Stimulated activated CD8-positive, alpha-beta memory T cell treated with anti-CD3 and anti-CD28 coated beads, Interleukin-15, amount 100 ng/mL, for 48 hours (primary cell): ENCODE measurements around the gene GIMAP8.
"Not testable (repeated sequence)": the region's sequence is repeated elsewhere in the genome, so short reads cannot be mapped to it uniquely, and the experiment has no call there.

ENCODE experiments used
- DNase-seq, 2 donors: peaks; one replicate each; pipeline ENCODE4 v3.0.0-alpha.2; 2020; ENCODE audit warnings: low read depth in 2 of 2

The GIMAP8 gene

GRCh38 chr7:150435390-150436073 lies 14.9 kb upstream of the GIMAP8 start:
- no peak for DNase-seq

- DNase-seq = no peak
Measured at GRCh38 chr7:150439967-150440366, 10.5 kb upstream of the GIMAP8 start.

- DNase-seq = no peak
Measured at GRCh38 chr7:150441524-150441923, 8.9 kb upstream of the GIMAP8 start.

GRCh38 chr7:150442811-150443210 lies 7.6 kb upstream of the GIMAP8 start:
- no peak for DNase-seq

GRCh38 chr7:150443793-150444540 lies 6.5 kb upstream of the GIMAP8 start:
- DNase-seq = no peak

GRCh38 chr7:150444674-150445365 lies 5.6 kb upstream of the GIMAP8 start:
- DNase-seq = no peak

GRCh38 chr7:150446288-150446938 lies 4.0 kb upstream of the GIMAP8 start:
- no peak for DNase-seq

- DNase-seq = no peak
Measured at GRCh38 chr7:150447966-150448788, 2.3 kb upstream of the GIMAP8 start.

- peak; percentile 76 to 79 for DNase-seq
Measured at GRCh38 chr7:150448789-150449147, 1.7 kb upstream of the GIMAP8 start.

- DNase-seq = no peak
Measured at GRCh38 chr7:150449206-150449952, 1.1 kb upstream of the GIMAP8 start.

- DNase-seq = peak; percentile 49 to 57
Measured at GRCh38 chr7:150451097-150451793, 815 bp downstream of the GIMAP8 start.

- no peak for DNase-seq
Measured at GRCh38 chr7:150451833-150452461, 1.5 kb downstream of the GIMAP8 start.

- DNase-seq = no peak
Measured at GRCh38 chr7:150453181-150453580, 2.8 kb downstream of the GIMAP8 start.

- no peak for DNase-seq
Measured at GRCh38 chr7:150453892-150454291, 3.5 kb downstream of the GIMAP8 start.

GRCh38 chr7:150457064-150457463 lies 6.6 kb downstream of the GIMAP8 start:
- not testable (repeated sequence) for DNase-seq

GRCh38 chr7:150458235-150458634 lies 7.8 kb downstream of the GIMAP8 start:
- DNase-seq = no peak

- DNase-seq = no peak
Measured at GRCh38 chr7:150458756-150459155, 8.3 kb downstream of the GIMAP8 start.

- DNase-seq = no peak
Measured at GRCh38 chr7:150461520-150461919, 11.1 kb downstream of the GIMAP8 start.

- DNase-seq = no peak
Measured at GRCh38 chr7:150462413-150462812, 12.0 kb downstream of the GIMAP8 start.

- no peak for DNase-seq
Measured at GRCh38 chr7:150463461-150463860, 13.0 kb downstream of the GIMAP8 start.
